HCT116 (cell line): Measurements from ENCODE around the gene LMBR1. TPM values are rescaled to one million over a fixed set of nuclear protein-coding genes. Genes with fewer than 3 reads are reported as not detected.

ENCODE experiments used
- ATAC-seq: fragments of 200-7000 bp; cut with Tn5 transposase; 2 replicates; pipeline ENCODE4 v1.9.1; 2020; ENCODE audit warnings: mild to moderate bottlenecking, moderate library complexity
- BruUV-seq: library from RNA; stranded (reverse); fragments of 400-500 nt; replicated peaks from 2 replicates; lab custom pipeline; 2021; lab: Mats Ljungman, UMichigan
- CTCF ChIA-PET: fragments of 300-600 bp; sonication (Branson Sonifier 250); formaldehyde crosslinking; loops from one replicate; lab custom pipeline; 2021; ENCODE audit warnings: antibody characterized with exemption; lab: Charles Lee
- POLR2A ChIA-PET: fragments of 300-600, 350-600 bp; sonication (Branson Sonifier 250); formaldehyde crosslinking; loops from one replicate; lab custom pipeline; 2021; ENCODE audit warnings: antibody characterized with exemption; lab: Charles Lee
- RAD21 ChIA-PET, 2 experiments: fragments of 300-600 bp; sonication (Branson Sonifier 250); formaldehyde crosslinking; loops; one replicate each; lab custom pipeline; 2023; ENCODE audit warnings: low total read pairs in 2 of 2; ENCODE audit not compliant: uncharacterized antibody in 2 of 2, unreplicated experiment in 2 of 2, low non-redundant PET in 1 of 2; lab: Charles Lee
- DNase-seq: peaks from one replicate; pipeline ENCODE4 v3.0.0-alpha.2; 2010; ENCODE audit warnings: low read depth, low spot score
- H2AFZ ChIP-seq: fragments of 200-600 bp; shearing (Covaris generic), sonication (generic); 2 replicates; pipeline ENCODE4 v1.6.1; 2017; ENCODE audit warnings: low read depth, mixed run types, mixed read lengths, antibody characterized with exemption, low read length; ENCODE audit not compliant: poor library complexity, severe bottlenecking
- H3K27ac ChIP-seq: 2 replicates; pipeline ENCODE4 v1.5.1; 2012; ENCODE audit warnings: low read depth, low read length
- H3K27me3 ChIP-seq: fragments of 200-600 bp; sonication (generic); 2 replicates; pipeline ENCODE4 v1.6.1; 2016; ENCODE audit warnings: mixed run types, low read length, mixed read lengths; ENCODE audit not compliant: insufficient read depth
- H3K36me3 ChIP-seq, 2 experiments: fragments of 200-500 bp in 1 of 2; fragments of 200-600 bp in 1 of 2; sonication (Bioruptor generic) in 1 of 2; sonication (generic) in 1 of 2; 2 replicates each; pipeline versions ENCODE4 v1.5.1 to v1.6.1; 2014 to 2016; ENCODE audit warnings: low read length in 2 of 2, inconsistent platforms in 1 of 2, mixed read lengths in 1 of 2, mixed run types in 1 of 2; ENCODE audit not compliant: insufficient read depth in 2 of 2, control insufficient read depth in 1 of 2
- H3K4me1 ChIP-seq, 2 experiments: fragments of 200-600 bp in 1 of 2; sonication (generic) in 1 of 2; 2 replicates each; pipeline versions ENCODE4 v1.5.1 to v1.6.1; 2012 to 2017; ENCODE audit warnings: low read length in 2 of 2, inconsistent platforms in 1 of 2, mild to moderate bottlenecking in 1 of 2, mixed read lengths in 1 of 2, mixed run types in 1 of 2, moderate library complexity in 1 of 2; ENCODE audit not compliant: insufficient read depth in 2 of 2, control insufficient read depth in 1 of 2
- H3K4me2 ChIP-seq: fragments of 200-600 bp; sonication (generic); 2 replicates; pipeline ENCODE4 v1.6.1; 2017; ENCODE audit warnings: mixed run types, low read length, mixed read lengths
- H3K4me3 ChIP-seq, 2 experiments: fragments of 200-600 bp in 1 of 2; sonication (generic) in 1 of 2; replicated peaks in 1 of 2; 2 replicates each; pipeline ENCODE4 v1.5.1; 2011 to 2016; ENCODE audit warnings: low read length in 2 of 2, control low read depth in 1 of 2, low read depth in 1 of 2, mild to moderate bottlenecking in 1 of 2, mixed read lengths in 1 of 2, mixed run types in 1 of 2
- H3K79me2 ChIP-seq: fragments of 200-600 bp; sonication (generic); 2 replicates; pipeline ENCODE4 v1.6.1; 2017; ENCODE audit warnings: mild to moderate bottlenecking, mixed run types, low read length, moderate library complexity, mixed read lengths; ENCODE audit not compliant: insufficient read depth
- H3K9ac ChIP-seq: fragments of 200-600 bp; sonication (generic); 2 replicates; pipeline ENCODE4 v1.6.1; 2016; ENCODE audit warnings: low read length, mixed read lengths
- H3K9me2 ChIP-seq: fragments of 200-600 bp; sonication (generic), shearing (Covaris generic); 2 replicates; pipeline ENCODE4 v1.6.1; 2017; ENCODE audit warnings: mixed run types, mild to moderate bottlenecking, moderate library complexity; ENCODE audit not compliant: insufficient read depth
- H3K9me3 ChIP-seq, 2 experiments: fragments of 200-500 bp in 1 of 2; fragments of 200-600 bp in 1 of 2; sonication (Bioruptor generic) in 1 of 2; sonication (generic) in 1 of 2; 2 replicates each; pipeline ENCODE4 v1.6.1; 2014 to 2017; ENCODE audit warnings: low read length in 2 of 2, mixed read lengths in 2 of 2, inconsistent platforms in 1 of 2, low read depth in 1 of 2, mild to moderate bottlenecking in 1 of 2, mixed run types in 1 of 2, moderate library complexity in 1 of 2; ENCODE audit not compliant: control insufficient read depth in 1 of 2, insufficient read depth in 1 of 2
- H4K20me1 ChIP-seq: fragments of 200-600 bp; sonication (generic), shearing (Covaris generic); 2 replicates; pipeline ENCODE4 v1.6.1; 2017; ENCODE audit warnings: mixed run types, mild to moderate bottlenecking, moderate library complexity; ENCODE audit not compliant: insufficient read depth
- CTCF ChIP-seq, 3 experiments: fragments of 200-600 bp in 1 of 3; sonication (generic) in 1 of 3; IDR thresholded peaks in 2 of 3; conservative IDR thresholded peaks in 1 of 3; 2 replicates each; pipeline ENCODE4 v1.5.1; 2012 to 2017; ENCODE audit warnings: low read depth in 2 of 3, low read length in 2 of 3, antibody characterized with exemption in 1 of 3, borderline replicate concordance in 1 of 3, control low read depth in 1 of 3, mild to moderate bottlenecking in 1 of 3, mixed read lengths in 1 of 3, mixed run types in 1 of 3, moderate library complexity in 1 of 3; ENCODE audit not compliant: insufficient read depth in 1 of 3
- SIN3A ChIP-seq: IDR thresholded peaks from 2 replicates; pipeline ENCODE4 v1.6.1; 2012; ENCODE audit warnings: low read depth
- TCF7L2 ChIP-seq: IDR thresholded peaks from 2 replicates; pipeline ENCODE4 v1.7.0; 2011; ENCODE audit warnings: borderline replicate concordance, inconsistent platforms; ENCODE audit not compliant: insufficient read depth, insufficient read length; ENCODE audit errors: extremely low read depth
- ZBTB33 ChIP-seq: IDR thresholded peaks from 2 replicates; pipeline ENCODE4 v1.6.1; 2011; ENCODE audit warnings: mild to moderate bottlenecking, low read length, moderate library complexity; ENCODE audit not compliant: insufficient replicate concordance; ENCODE audit errors: extremely low read depth
- ZFX ChIP-seq: fragments of 450-650 bp; IDR thresholded peaks from 2 replicates; pipeline ENCODE4 v1.6.1; 2017
- intact Hi-C: fragments of 100-400 bp; cut with micrococcal nuclease; formaldehyde crosslinking; loops from 2 replicates; pipeline ENCODE4 v1.10.0; 2022
- total RNA-seq: library from RNA; stranded (reverse); gene quantifications from one replicate; pipeline ENCODE4 v1.2.1, GENCODE V29; 2021; ENCODE audit not compliant: unreplicated experiment

LMBR1 gene
- total RNA-seq, 1 experiment from 2014 or later = 84.0 TPM

- no peaks in the 10 kb centered on the region for H3K79me2 ChIP-seq
- no peak overlapping the region for H2AFZ ChIP-seq
- H3K36me3 ChIP-seq = no peaks in the 10 kb centered on the region; a peak in 1 of 4 replicates
- H3K9ac ChIP-seq = no peak overlapping the region
- ATAC-seq (no peak), DNase-seq (no peak)
- H3K4me1 ChIP-seq = no peaks in the 10 kb centered on the region
- H3K4me2 ChIP-seq = no peak overlapping the region
- no TSS peak for BruUV-seq
- no peaks in the 10 kb centered on the region for H3K9me2 ChIP-seq
- peaks cover 6% of the 10 kb centered on the region; the same call in 1 of the 2 replicates for H4K20me1 ChIP-seq
- ChIA-PET POLR2A (no interaction called here), CTCF (no interaction called here), RAD21 (no interaction called here)
- no peak overlapping the region for H3K4me3 ChIP-seq
- intact Hi-C loops = no loop called here
- no peak overlapping the region for H3K27ac ChIP-seq
- H3K9me3 ChIP-seq = no peaks in the 10 kb centered on the region; a peak in 1 of 4 replicates
- no peak for TF ChIP-seq TCF7L2
- TF ChIP-seq ZFX = no peak
- no peak for TF ChIP-seq CTCF (IDR thresholded peaks at IDR 0.05 in 2 of 3, conservative IDR thresholded peaks at IDR 0.05 in 1 of 3; ENCODE audit: borderline replicate concordance in 1 of 3, insufficient read depth in 1 of 3, low read depth in 2 of 3, low read length in 2 of 3)
- no peak for TF ChIP-seq SIN3A
- TF ChIP-seq ZBTB33 = no peak
- H3K27me3 ChIP-seq = no peaks in the 10 kb centered on the region
These were observed 153.4 kb downstream of the LMBR1 start for GRCh38 chr7:156739596-156739995.
